ENCODE data around the gene ZYG11B.
"Not testable (repeated sequence)": the region's sequence is repeated elsewhere in the genome, so short reads cannot be mapped to it uniquely, and the experiment has no call there.

The ZYG11B gene

DNA sequence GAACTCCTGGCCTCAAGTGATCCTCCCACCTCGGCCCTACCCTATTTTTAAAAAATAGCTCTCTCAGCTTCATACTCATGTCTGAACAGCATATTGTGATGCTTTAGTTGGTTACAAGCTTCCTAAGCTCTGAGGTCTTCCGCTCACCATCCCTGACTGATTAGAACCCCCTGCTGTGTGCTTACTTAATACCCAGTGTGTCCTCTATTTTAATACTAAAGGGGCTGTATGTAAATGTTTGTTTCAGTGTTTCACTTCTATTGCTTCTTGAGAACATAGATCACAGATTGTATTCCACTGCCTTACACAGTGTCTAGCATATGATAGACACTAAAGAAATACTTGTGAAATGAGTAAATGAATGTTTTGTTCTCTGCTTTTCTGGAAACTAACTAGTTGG, 29.8 kb downstream of the ZYG11B start:
- DNase-seq (ENCODE audit: low read depth) = no peak

DNA sequence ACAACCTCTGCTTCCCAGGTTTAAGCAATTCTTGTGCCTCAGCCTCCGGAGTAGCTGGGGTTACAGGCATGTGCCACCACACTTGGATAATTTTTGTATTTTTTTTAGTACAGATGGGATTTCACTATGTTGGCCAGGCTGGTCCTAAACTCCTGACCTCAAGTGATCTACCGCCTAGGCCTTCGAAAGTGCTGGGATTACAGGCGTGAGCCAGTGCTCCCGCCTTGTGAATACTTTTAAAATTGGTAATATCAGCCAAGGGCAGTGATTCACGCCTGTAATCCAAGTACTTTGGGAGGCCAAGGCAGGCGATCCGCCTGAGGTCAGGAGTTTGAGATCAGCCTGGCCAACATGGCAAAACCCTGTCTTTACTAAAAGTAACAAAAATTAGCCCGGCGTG, 33.7 kb downstream of the ZYG11B start:
- no peak for DNase-seq (ENCODE audit: low read depth)

- no peak for DNase-seq (ENCODE audit: low read depth)
These were observed 41.5 kb downstream of the ZYG11B start for GRCh38 chr1:52767596-52768280.

DNA sequence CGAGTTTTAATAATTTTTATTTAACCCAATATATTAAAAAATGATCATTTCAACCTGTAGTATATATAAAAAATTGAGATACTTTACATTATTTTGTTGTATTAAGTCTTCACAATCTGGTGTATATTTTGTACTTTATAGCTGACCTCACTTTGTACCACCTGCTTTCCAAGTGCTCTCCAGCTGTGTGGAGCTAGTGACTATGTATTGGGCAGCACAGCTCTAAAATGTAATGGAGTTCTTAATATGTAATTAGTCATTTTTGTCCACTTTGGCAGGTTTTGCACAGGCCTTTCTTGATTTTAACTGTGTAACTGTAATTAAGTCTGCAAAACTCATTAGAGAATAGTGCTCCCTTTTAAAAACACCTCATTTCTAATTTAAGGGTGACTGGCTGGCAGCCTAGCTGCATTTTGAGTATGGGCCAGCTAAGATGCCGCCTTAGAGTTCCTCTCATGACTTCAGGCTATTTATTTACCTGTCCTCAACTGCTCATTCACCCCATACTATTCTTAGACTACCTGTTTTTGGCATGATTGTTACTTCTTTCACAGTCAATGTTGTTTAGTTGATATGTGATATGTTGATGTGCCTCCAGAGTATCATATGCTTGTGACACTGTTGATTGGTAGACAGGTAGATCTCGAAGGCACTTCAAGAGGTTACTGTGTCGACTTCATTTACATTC, 43.2 kb downstream of the ZYG11B start:
- no peak for DNase-seq (ENCODE audit: low read depth)

- no peak for DNase-seq (ENCODE audit: low read depth)
These were observed 45.1 kb downstream of the ZYG11B start for GRCh38 chr1:52771384-52771783.

DNA sequence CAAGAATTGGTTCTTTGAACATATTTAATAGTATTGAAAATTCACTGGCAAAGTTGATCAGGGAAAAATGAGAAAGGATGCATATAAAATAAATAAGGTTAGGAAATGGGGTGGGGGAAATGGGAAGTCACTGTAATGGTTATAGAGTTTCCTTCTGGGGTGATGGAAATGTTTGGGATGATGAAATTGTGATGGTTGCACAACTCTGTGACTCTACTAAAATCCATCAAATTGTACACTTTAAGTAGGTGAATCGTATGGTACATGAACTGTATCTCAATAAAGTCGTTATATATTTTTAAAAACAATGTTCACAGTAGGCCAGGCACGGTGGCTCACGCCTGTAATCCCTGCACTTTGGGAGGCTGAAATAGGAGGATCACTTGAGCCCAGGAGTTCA, 59.9 kb downstream of the ZYG11B start:
- DNase-seq (ENCODE audit: low read depth) = no peak

- DNase-seq (ENCODE audit: low read depth) = not testable (repeated sequence)
These were observed 64.2 kb downstream of the ZYG11B start for GRCh38 chr1:52790429-52790828.

DNA sequence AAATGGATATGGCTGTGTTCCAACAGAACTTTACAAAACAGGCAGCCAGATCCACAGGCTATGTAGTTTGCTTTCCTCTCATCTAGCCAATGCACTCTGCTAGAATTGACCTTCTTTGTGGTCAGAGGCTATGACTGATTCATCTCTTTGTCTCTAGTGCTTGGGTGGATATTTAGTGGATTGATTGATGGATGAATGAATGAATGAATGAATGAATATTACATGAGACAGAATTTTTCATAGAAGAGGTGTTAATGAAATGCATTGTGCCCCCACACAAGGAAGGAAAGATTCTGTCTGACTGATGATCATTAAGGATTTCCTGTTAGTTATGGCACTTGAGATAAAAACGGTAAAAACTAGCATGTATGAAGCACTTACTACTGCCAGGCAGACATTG, 65.8 kb downstream of the ZYG11B start:
- no peak for DNase-seq (ENCODE audit: low read depth)

- DNase-seq (ENCODE audit: low read depth) = not testable (repeated sequence)
These were observed 67.5 kb downstream of the ZYG11B start for GRCh38 chr1:52793717-52794116.

GRCh38 chr1:52795464-52795863, 69.2 kb downstream of the ZYG11B start:
- DNase-seq (ENCODE audit: low read depth) = no peak

DNA sequence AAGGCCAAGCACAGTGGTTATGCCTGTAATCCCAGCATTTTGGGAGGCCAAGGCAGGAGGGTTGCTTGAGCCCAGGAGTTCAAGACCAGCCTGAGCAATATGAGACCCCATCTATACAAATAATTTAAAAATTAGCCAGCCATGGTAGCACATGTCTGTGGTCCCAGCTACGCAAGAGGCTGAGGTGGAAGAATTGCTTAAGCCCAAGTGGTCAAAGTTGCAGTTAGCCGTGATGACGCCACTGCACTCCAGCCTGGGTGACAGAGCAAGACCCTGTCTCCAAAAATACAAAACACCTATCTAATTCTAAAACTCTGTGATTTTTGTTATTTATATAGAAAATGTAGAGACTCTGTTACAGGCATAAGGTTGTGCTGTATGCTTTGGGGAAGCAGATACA, 72.1 kb downstream of the ZYG11B start:
- DNase-seq (ENCODE audit: low read depth) = no peak

DNA sequence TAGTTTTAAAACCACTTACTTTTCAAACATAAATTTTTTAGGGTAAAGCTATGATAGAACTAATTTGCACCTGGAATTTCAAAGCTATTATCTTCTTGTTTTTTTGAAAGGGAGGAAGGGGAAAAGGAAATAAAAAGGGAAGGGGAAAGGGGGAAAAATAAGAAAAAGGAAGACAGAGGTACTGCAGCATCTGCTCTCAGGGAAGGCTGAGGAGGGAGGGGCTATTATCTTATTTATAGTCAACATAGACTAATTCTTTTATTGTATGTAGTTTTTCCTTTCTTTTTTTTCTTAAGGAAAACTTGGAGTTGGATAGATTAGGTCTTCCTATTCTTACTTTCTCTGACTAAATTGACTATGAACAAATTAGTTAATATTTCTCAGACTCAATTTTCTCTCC, 74.8 kb downstream of the ZYG11B start:
- no peak for DNase-seq (ENCODE audit: low read depth)

GRCh38 chr1:52804083-52804482, 77.8 kb downstream of the ZYG11B start:
- DNase-seq (ENCODE audit: low read depth) = not testable (repeated sequence)

GRCh38 chr1:52814465-52814864, 88.2 kb downstream of the ZYG11B start:
- no peak for DNase-seq (ENCODE audit: low read depth)

DNA sequence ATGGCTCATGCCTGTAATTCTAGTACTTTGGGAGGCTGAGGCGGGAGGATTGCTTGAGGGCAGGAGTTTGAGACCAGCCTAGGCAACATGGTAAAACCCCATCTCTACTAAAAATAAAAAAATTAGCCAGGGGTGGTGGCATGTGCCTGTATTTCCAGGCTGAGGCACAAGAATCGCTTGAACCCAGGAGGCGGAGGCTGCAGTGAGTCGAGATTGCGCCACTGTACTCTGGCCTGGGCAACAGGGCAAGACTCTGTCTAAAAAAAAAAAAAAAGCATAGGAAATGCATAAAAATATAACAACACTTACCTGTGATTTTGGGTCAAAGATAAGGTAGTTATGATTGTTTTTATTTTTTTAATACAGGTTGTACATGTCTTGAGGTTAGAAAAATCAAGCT, 94.6 kb downstream of the ZYG11B start:
- not testable (repeated sequence) for DNase-seq (ENCODE audit: low read depth)

DNA sequence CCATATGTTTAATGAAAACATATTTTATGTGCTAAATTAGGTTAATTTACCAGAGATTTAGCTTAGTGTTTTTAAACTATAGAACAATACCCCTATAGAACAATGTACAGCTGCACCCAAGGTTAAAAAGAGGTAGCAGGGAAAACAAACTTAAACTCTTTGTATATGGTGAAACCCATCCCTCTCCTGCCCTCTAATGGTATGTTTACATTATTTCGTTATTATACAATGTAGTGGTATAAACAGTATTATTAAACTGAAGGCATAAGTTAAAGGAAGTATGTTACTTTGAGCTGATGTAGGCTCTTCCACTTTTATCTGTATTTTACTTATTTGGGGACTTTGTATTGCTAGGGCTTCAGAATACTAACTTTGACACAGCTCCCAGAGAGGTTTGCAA, 99.6 kb downstream of the ZYG11B start:
- no peak for DNase-seq (ENCODE audit: low read depth)

- DNase-seq (ENCODE audit: low read depth) = no peak
These were observed 108.5 kb downstream of the ZYG11B start for GRCh38 chr1:52834798-52835197.

GRCh38 chr1:52836035-52836434, 109.8 kb downstream of the ZYG11B start:
- no peak for DNase-seq (ENCODE audit: low read depth)

GRCh38 chr1:52839175-52839574, 112.9 kb downstream of the ZYG11B start:
- not testable (repeated sequence) for DNase-seq (ENCODE audit: low read depth)

DNA sequence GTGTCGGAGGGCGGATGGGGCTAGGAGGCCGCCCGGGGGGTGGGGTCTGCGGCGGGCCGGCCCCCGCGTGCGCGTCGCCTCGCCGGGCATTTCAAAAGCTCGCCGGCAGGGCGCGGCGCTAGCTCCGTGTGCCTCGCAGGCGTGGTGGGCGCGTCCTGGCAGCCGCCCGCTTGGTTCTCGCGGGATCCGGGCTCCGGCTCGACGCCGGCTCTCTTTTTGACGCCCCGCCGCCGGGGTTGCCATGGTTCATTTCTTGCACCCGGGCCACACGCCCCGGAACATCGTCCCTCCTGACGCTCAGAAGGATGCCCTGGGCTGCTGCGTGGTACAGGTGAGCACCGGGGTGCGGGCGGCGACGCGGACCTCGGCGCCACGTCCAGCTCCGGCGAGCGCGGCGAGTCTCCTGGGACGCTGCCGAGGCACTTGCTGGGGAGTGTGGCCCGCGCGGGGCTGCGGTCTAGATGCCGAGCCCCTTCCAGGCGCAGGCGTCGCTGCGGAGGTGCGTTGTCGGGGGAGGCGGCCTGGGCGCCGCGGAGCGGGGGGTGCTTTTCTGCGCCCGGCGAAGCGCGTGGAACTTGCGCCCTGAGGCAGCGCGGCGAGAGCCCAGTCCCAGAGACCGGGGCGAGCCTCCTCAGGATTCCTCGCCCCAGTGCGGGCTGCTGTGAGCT, 116.5 kb downstream of the ZYG11B start, which contains the start of gene ZYG11A:
Gene ZYG11A, plus strand, starts transcription at position 118 of the 668 bp plus-strand sequence. Its CDS starts 124 bp downstream, at position 242.
- no peak for DNase-seq (ENCODE audit: low read depth)

GRCh38 chr1:52845119-52845518, 118.9 kb downstream of the ZYG11B start:
- DNase-seq (ENCODE audit: low read depth) = not testable (repeated sequence)

DNA sequence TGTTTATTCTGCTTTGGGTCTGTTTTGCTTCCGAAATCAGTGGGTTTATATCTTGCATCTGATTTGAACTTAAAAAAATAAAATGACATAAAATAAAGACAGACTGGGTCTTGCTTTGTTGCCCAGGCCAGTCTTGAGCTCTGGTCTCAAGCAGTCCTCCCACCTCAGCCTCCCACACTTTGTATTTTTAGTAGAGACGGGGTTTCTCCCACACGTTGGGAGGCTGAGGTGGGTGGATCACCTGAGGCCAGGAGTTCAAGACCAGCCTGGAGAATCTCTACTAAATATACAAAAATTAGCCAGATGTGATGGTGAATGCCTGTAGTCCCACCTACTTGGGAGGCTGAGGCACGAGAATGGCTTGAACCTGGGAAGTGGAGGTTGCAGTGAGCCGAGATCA, 122.2 kb downstream of the ZYG11B start:
- DNase-seq (ENCODE audit: low read depth) = no peak

- no peak for DNase-seq (ENCODE audit: low read depth)
These were observed 124.7 kb downstream of the ZYG11B start for GRCh38 chr1:52850951-52851350.

Measured in GM04503 (cell line).